ENCODE data around the gene VWC2L. TPM values are rescaled to one million over a fixed set of nuclear protein-coding genes. Genes with fewer than 3 reads are reported as not detected.

Gene VWC2L
- total and polyA plus RNA-seq, 2 donors from 2014 or later = 0.09 TPM; not detected in 1

- DNase-seq (no peak), FAIRE-seq (no peak)
- intact Hi-C loops (cut with DNase I) = no loop called here
- TF ChIP-seq CTCF (IDR thresholded peaks at IDR 0.05; ENCODE audit: borderline replicate concordance, extremely low read depth, insufficient read depth) = no peak
- Histone ChIP-seq H3K4me3 (ENCODE audit: low read length in 3 of 3) (no peak overlapping the region), H3K27me3 (ENCODE audit: control insufficient read depth, insufficient read depth, low read length) (no peaks in the 10 kb centered on the region), H3K9me3 (ENCODE audit: control insufficient read depth in 2 of 3, insufficient read depth in 1 of 3, low read length in 3 of 3) (no peaks in the 10 kb centered on the region), H3K27ac (ENCODE audit: low read depth in 2 of 2, low read length in 2 of 2) (no peak overlapping the region), H3K36me3 (ENCODE audit: control insufficient read depth in 2 of 3, insufficient read depth in 3 of 3, low read length in 3 of 3) (no peaks in the 10 kb centered on the region), H3K4me1 (ENCODE audit: control insufficient read depth in 2 of 3, insufficient read depth in 2 of 3, low read depth in 1 of 3, low read length in 3 of 3) (no peaks in the 10 kb centered on the region), H3K9ac (ENCODE audit: low read length in 3 of 3) (no peak overlapping the region)
Measured at GRCh38 chr2:214543386-214543955, 132.6 kb downstream of the VWC2L start.

- intact Hi-C loops (cut with DNase I) = no loop called here
- H3K9ac ChIP-seq (ENCODE audit: low read length in 3 of 3) = no peak overlapping the region
- no peaks in the 10 kb centered on the region for H3K9me3 ChIP-seq (ENCODE audit: control insufficient read depth in 2 of 3, insufficient read depth in 1 of 3, low read length in 3 of 3)
- FAIRE-seq = no peak
- no peaks in the 10 kb centered on the region for H3K27me3 ChIP-seq (ENCODE audit: control insufficient read depth, insufficient read depth, low read length)
- H3K4me3 ChIP-seq (ENCODE audit: low read length in 3 of 3) = no peak overlapping the region
- no peak for TF ChIP-seq CTCF (IDR thresholded peaks at IDR 0.05; ENCODE audit: borderline replicate concordance, extremely low read depth, insufficient read depth)
- no peak overlapping the region for H3K27ac ChIP-seq (ENCODE audit: low read depth in 2 of 2, low read length in 2 of 2)
- DNase-seq = no peak
- H3K36me3 ChIP-seq (ENCODE audit: control insufficient read depth in 2 of 3, insufficient read depth in 3 of 3, low read length in 3 of 3) = no peaks in the 10 kb centered on the region
- H3K4me1 ChIP-seq (ENCODE audit: control insufficient read depth in 2 of 3, insufficient read depth in 2 of 3, low read depth in 1 of 3, low read length in 3 of 3) = no peaks in the 10 kb centered on the region
Measured at GRCh38 chr2:214545898-214546542, 135.2 kb downstream of the VWC2L start.

- Histone ChIP-seq H3K9me3 (ENCODE audit: control insufficient read depth in 2 of 3, insufficient read depth in 1 of 3, low read length in 3 of 3) (no peaks in the 10 kb centered on the region), H3K27me3 (ENCODE audit: control insufficient read depth, insufficient read depth, low read length) (no peaks in the 10 kb centered on the region), H3K36me3 (ENCODE audit: control insufficient read depth in 2 of 3, insufficient read depth in 3 of 3, low read length in 3 of 3) (no peaks in the 10 kb centered on the region), H3K4me1 (ENCODE audit: control insufficient read depth in 2 of 3, insufficient read depth in 2 of 3, low read depth in 1 of 3, low read length in 3 of 3) (no peaks in the 10 kb centered on the region), H3K27ac (ENCODE audit: low read depth in 2 of 2, low read length in 2 of 2) (no peak overlapping the region), H3K4me3 (ENCODE audit: low read length in 3 of 3) (no peak overlapping the region), H3K9ac (ENCODE audit: low read length in 3 of 3) (no peak overlapping the region)
- DNase-seq (no peak), FAIRE-seq (no peak)
- intact Hi-C loops (cut with DNase I) = no loop called here
- TF ChIP-seq CTCF (IDR thresholded peaks at IDR 0.05; ENCODE audit: borderline replicate concordance, extremely low read depth, insufficient read depth) = no peak
Measured at GRCh38 chr2:214547931-214548330, 137.1 kb downstream of the VWC2L start.
